Activated naive CD4-positive, alpha-beta T cell treated with anti-CD3 and anti-CD28 coated beads for 36 hours (primary cell): ENCODE results near the gene DOC2B. TPM values are rescaled to one million over a fixed set of nuclear protein-coding genes. Genes with fewer than 3 reads are reported as not detected.
"Not testable (repeated sequence)": the region's sequence is repeated elsewhere in the genome, so short reads cannot be mapped to it uniquely, and the experiment has no call there.

Source experiments
- CTCF ChIA-PET: fragments of 350-600 bp; sonication (Branson Sonifier 250); formaldehyde crosslinking; loops from one replicate; lab custom pipeline; 2021; ENCODE audit warnings: antibody characterized with exemption; lab: Charles Lee
- DNase-seq: peaks from one replicate; pipeline ENCODE4 v3.0.0-alpha.2; 2020
- H3K27ac Mint-ChIP-seq: one replicate; pipeline ENCODE4 v1.8.0; 2021; ENCODE audit warnings: mild to moderate bottlenecking, mixed read lengths
- H3K27me3 Mint-ChIP-seq: one replicate; pipeline ENCODE4 v1.8.0; 2021; ENCODE audit warnings: low read depth, mixed read lengths
- H3K36me3 Mint-ChIP-seq: one replicate; pipeline ENCODE4 v1.8.0; 2021; ENCODE audit warnings: low read depth, mixed read lengths
- H3K4me1 Mint-ChIP-seq: one replicate; pipeline ENCODE4 v1.8.0; 2021; ENCODE audit warnings: low read depth, mixed read lengths
- H3K4me3 Mint-ChIP-seq: one replicate; pipeline ENCODE4 v1.8.0; 2021; ENCODE audit warnings: mild to moderate bottlenecking, moderate library complexity, mixed read lengths
- H3K9me3 Mint-ChIP-seq: one replicate; pipeline ENCODE4 v1.8.0; 2021; ENCODE audit warnings: mixed read lengths
- intact Hi-C: fragments of 100-400 bp; cut with micrococcal nuclease; formaldehyde crosslinking; loops from one replicate; pipeline ENCODE4 v1.15.1; 2023
- total RNA-seq, 2 experiments: library from RNA; stranded (reverse); gene quantifications; one replicate each; pipeline ENCODE4 v1.2.3, GENCODE V29; 2021

DOC2B gene
- under 1 TPM in 1 of 2 experiments, not detected in 1; 0.14 TPM for total RNA-seq

DNA sequence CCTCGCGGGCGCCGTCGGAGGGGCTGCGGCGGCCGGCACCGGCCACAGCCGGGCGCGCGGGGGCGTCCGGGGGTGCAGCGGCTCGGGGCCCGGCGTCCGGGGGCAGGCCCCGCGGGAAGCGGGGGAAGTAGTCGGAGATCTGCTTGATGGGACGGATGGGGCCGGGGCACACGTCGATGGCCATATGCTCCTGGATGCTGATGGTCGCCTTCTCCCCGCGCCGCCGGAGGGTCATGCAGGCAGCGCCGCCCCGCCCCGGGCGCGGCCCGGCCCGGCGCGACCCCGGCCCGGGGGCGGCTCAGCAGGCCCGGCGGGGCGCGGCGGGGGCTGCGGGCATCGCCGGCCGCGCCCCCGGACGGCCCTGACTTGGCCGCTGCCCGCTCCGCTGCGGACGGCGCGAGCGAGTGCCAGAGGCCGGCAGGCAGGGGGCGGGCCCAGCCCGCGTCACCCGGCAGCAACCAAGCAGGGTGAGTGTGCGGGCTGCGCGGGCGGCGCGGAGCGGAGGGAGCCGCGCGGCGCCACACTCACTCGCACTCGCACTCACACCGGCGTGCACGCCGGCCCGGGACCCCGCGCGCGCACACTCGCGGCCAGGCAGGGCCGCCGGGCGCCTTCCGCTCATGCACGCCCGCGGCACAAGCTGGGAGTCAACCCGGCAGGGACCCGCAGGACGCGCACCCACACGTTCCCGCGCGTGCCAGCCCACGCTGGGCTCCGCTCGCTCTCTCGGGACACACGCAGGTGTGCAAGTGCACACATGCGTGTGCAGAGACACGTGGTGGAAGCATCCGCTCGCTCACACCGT is at the start of gene DOC2B:
Gene DOC2B (minus strand): TSS at position 406 of the 805 bp plus-strand sequence. CDS start 171 bp downstream, at position 235.
- peaks cover 2% of the 10 kb centered on the region for H3K4me1 Mint-ChIP-seq
- no peak within 1 kb of the TSS for H3K27ac Mint-ChIP-seq
- no peak for DNase-seq
- H3K4me3 Mint-ChIP-seq, result peak within 1 kb of the TSS; percentile 52
- H3K9me3 Mint-ChIP-seq, result no peaks in the 10 kb centered on the region
- intact Hi-C loops, result no loop called here
- peaks cover 29% of the 10 kb centered on the region for H3K27me3 Mint-ChIP-seq
- CTCF ChIA-PET, result no interaction called here
- H3K36me3 Mint-ChIP-seq, result no peaks in the 10 kb centered on the region

DNA sequence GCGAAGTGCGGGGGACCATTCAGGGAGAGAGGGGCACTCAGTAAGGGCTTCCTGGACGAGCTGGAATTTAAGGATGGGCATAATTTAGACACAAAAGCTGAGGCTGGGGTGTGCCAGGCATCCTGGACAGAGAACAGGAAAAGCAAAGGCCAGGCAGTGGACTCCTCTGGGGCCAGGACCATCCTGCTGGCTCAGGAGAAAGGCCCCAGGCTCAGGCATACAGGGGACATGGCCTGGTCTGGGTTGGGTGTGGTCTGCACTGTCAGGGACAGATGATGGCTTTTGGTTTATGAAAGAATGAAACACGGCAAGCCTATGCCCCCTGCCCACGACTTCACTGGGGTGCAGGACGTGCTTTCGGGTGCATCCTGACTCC is 48.9 kb upstream of the DOC2B start:
- CTCF ChIA-PET, result no interaction called here
- H3K4me1 Mint-ChIP-seq, result no peaks in the 10 kb centered on the region
- no peak overlapping the region for H3K4me3 Mint-ChIP-seq
- H3K36me3 Mint-ChIP-seq, result no peaks in the 10 kb centered on the region
- H3K9me3 Mint-ChIP-seq, result no peaks in the 10 kb centered on the region
- intact Hi-C loops, result no loop called here
- no peak overlapping the region for H3K27ac Mint-ChIP-seq
- H3K27me3 Mint-ChIP-seq, result no peaks in the 10 kb centered on the region
- DNase-seq, result no peak

DNA sequence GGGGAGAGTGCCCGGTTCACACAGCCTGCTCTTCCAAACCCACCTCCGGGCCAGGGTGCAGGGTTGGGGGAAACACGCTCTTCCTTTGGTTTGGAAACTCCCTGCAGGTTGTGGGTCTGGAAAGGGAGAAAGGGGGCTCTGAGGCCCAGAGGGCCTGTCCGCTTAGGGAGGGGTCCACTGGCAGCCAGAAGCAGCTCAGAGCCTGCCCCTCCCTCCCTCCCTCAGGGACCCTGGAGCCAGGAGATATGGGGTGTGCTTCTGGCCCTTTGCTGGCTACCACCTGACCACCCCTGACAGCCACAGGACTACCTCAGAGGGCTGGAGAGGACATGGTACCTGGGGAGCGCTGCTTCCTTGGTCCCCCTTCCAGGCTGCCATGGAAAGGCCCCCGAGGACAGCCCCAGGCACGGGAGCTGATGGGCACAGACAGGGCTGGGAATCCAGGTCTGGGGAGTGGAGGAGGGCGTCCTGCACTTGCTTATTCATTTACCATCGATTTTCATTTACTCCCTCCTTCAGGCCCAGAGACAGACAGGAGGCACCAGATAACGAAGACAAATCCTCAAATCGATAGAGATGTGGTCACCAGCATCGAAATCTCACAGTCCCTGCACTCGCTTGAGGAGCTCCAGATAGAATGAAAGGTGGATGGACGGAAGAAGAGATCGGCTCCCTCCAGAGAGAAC is 48.4 kb upstream of the DOC2B start:
- intact Hi-C loops, result no loop called here
- Mint-ChIP-seq H3K4me1 (no peaks in the 10 kb centered on the region), H3K4me3 (no peak overlapping the region), H3K27ac (no peak overlapping the region), H3K9me3 (no peaks in the 10 kb centered on the region), H3K27me3 (no peaks in the 10 kb centered on the region), H3K36me3 (no peaks in the 10 kb centered on the region)
- no peak for DNase-seq
- CTCF ChIA-PET, result no interaction called here

DNA sequence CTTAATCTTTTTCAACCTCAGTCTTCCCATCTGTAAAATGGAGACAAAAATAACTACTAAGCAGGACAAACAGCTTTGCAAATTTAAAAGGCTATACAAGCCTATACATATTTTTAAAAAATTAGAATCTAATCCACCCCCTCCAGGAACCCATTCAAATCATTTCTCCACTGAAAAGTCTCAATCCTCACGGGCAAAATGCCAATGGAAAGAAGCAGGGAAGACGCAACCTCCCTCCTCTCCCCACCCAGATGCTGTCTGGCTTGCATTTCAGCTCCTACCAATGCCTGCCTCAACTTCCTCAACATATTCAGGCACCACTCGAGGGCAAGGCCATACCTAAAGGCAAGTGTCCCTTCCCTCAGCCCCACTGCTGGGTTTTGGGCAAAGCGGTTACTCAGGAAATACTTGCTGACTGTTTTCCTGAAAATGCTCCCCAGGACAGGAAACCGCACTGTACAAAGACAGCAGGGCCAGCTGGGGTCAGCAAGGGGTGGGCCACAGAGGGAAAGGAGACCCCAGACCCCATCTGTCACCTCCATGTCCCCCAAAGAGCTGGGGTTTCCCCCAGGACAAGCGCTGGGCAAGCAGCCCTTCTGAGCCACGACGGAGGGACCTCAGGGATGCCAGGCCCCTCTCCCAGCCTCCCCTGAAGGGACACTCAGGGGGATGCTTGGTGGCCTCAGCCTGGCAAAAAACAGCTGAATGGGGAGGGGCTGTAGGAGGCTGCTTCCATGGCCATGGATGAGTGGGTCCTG is 47.7 kb upstream of the DOC2B start:
- Mint-ChIP-seq H3K4me1 (no peaks in the 10 kb centered on the region), H3K27ac (no peak overlapping the region), H3K9me3 (no peaks in the 10 kb centered on the region), H3K4me3 (no peak overlapping the region), H3K36me3 (no peaks in the 10 kb centered on the region), H3K27me3 (no peaks in the 10 kb centered on the region)
- intact Hi-C loops, result no loop called here
- CTCF ChIA-PET, result no interaction called here
- no peak for DNase-seq

DNA sequence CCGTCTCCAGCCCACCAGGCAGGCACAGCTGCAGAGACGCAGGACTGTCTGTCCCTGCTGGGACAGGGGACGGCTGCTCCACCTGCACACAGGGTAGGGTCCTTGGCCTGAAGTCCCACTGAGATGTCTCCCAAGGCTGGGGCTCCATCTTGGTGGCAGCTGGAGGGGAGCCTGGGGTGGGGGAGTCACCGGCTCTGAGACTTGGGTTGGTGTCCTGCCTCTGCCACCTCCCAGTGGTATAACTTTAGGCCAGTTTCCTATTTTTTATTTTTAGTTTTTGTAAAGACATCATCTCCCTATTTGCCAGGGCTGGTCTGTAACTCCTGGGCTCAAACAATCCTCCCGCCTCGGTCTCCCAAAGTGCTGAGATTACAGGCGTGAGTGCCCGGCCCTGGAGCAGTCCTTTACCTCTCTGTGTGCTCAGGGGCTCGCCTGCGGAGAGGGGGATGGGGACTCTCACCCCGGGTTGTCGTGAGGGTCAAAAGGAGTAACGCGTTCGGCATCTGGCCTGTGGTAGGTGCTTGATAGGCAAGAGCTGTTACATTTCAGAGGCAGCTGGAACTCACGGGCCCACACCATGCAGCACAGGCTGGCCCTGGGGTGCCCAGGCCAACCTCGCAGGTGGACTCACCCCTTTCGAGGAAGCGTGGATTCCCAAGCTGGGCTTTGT is 46.6 kb upstream of the DOC2B start:
- H3K27me3 Mint-ChIP-seq, result no peaks in the 10 kb centered on the region
- no peak overlapping the region for H3K4me3 Mint-ChIP-seq
- intact Hi-C loops, result no loop called here
- H3K27ac Mint-ChIP-seq, result no peak overlapping the region
- H3K9me3 Mint-ChIP-seq, result no peaks in the 10 kb centered on the region
- CTCF ChIA-PET, result no interaction called here
- H3K4me1 Mint-ChIP-seq, result no peaks in the 10 kb centered on the region
- DNase-seq, result no peak
- H3K36me3 Mint-ChIP-seq, result no peaks in the 10 kb centered on the region

DNA sequence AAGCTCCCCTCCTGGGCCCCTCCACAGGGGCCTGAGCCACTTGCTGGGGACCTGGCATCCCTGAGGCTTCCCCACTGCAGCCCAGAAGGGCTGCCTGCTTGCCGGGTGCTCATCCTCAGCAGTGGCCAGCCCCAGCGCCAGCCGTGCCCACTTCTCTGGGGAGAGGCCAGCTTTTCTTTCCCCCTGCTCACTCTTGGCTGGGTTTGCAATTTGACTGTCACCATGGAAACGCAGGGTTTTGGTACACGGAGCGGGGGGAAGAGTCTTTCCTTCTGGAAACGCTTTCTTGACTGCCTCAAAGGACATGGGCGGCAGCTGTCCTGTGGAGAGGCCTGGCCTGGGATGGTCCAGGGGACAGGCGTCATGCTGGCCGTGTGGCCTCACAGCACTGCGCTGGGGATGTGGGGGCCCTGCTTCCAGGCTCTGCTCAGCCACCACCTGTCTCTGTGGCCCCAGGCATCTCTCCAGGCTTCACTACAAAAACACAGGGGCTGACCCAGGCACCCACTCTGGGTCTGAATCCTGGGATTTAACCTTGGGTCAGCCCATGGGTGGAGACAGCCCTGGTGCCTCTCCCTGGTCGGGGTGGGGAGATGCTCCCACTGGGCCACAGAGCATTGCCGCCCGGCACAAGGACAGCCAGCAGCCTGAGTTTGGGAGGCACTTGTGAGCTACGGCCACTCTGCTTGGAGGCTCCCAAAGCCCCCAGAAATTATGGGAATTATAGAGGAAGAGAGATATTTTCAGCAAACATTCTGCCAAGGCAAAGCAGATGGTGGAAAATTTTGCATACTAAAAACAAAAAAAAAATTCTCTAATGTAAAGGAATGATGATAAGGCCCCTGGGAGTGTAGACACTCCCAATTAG is 45.9 kb upstream of the DOC2B start:
- Mint-ChIP-seq H3K36me3 (no peaks in the 10 kb centered on the region), H3K4me1 (no peaks in the 10 kb centered on the region), H3K9me3 (no peaks in the 10 kb centered on the region), H3K4me3 (no peak overlapping the region), H3K27ac (no peak overlapping the region), H3K27me3 (no peaks in the 10 kb centered on the region)
- CTCF ChIA-PET, result no interaction called here
- intact Hi-C loops, result no loop called here
- no peak for DNase-seq

DNA sequence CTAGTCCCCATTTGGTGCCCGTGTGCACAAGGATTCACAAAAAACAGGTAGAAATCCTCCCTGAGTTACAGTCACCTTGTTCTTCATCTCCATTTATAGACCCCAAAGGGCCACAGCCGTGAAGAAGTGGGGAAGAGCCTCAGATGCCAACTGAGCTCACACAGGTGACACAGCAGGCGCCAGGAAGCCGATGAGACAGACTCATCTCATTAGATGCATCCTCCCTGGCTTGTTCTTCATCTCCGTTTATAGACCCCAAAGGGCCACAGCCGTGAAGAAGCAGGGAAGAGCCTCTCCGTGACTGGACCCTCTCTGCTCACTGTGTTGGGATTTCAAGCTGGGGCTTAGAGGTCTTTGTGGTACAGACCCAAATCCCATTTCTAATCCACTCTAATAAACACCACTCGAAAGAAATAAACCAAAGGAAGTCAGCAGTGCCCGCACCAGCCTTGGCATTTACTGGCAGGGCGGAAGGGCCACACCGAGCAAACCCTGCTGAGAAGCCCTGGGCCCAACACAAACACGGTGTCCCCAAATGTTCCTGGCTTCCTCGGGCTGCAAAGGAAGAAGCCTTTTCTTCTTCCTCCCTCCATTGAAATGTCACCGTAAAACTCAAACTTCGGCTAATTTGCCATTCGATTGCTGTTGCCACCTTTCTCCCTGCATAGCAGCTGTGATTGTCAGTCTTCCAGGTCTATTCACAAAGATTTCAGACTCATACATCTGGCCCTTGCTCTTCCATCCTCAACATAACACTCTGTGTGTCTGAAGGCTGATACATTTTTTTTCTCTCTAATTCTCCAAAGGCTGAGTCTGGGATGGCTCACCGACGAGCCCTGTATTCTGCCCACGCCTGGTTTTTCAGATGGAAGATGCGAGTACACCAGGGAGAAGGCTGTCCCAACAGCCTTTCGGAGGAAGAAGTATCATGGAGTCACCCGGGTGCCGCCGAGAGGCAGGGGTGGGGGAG is 44.9 kb upstream of the DOC2B start:
- no peak overlapping the region for H3K27ac Mint-ChIP-seq
- intact Hi-C loops, result no loop called here
- CTCF ChIA-PET, result no interaction called here

DNA sequence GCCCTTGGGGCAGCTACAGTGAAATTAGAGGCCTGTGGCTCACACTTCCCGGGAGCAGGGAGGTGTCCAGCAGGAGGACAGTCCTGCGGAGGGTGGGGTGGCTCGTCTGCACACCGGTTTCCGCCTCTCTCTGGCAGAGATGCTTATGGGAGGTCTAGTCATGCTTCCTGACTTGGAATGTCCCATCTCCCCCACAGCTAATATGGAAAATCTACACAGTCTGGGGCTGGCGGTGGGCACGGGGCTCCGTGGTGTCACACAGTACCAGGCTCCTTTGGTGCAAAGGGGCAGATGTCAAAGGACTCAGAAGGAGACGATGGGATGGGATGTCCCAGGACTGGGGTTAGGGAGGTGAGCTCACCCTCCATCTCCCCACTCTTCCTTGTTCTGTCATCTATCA is 44.1 kb upstream of the DOC2B start:
- H3K4me3 Mint-ChIP-seq, result no peak overlapping the region
- CTCF ChIA-PET, result no interaction called here
- intact Hi-C loops, result no loop called here
- H3K36me3 Mint-ChIP-seq, result no peaks in the 10 kb centered on the region
- no peak overlapping the region for H3K27ac Mint-ChIP-seq
- no peaks in the 10 kb centered on the region for H3K9me3 Mint-ChIP-seq
- DNase-seq, result no peak
- no peaks in the 10 kb centered on the region for H3K27me3 Mint-ChIP-seq
- no peaks in the 10 kb centered on the region for H3K4me1 Mint-ChIP-seq

More for the DNA sequence above, 44.9 kb upstream of the DOC2B start:
- H3K4me3 Mint-ChIP-seq, result no peak overlapping the region
- no peaks in the 10 kb centered on the region for H3K4me1 Mint-ChIP-seq
- no peaks in the 10 kb centered on the region for H3K9me3 Mint-ChIP-seq
- no peak for DNase-seq
- no peaks in the 10 kb centered on the region for H3K27me3 Mint-ChIP-seq
- no peaks in the 10 kb centered on the region for H3K36me3 Mint-ChIP-seq

DNA sequence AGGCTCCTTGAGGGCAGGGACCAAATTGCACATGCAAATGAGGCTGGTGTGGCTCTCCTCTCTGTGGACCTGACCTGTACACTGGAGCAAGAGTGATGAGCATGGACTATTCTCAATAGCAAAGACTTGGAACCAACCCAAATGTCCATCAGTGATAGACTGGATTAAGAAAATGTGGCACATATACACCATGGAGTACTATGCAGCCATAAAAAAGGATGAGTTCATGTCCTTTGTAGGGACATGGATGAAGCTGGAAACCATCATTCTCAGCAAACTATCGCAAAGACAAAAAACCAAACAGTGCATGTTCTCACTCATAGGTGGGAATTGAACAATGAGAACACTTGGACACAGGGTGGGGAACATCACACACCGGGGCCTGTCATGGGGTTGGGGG is 43.1 kb upstream of the DOC2B start:
- H3K9me3 Mint-ChIP-seq, H3K27me3 Mint-ChIP-seq, H3K36me3 Mint-ChIP-seq, CTCF ChIA-PET, H3K4me1 Mint-ChIP-seq, H3K4me3 Mint-ChIP-seq, H3K27ac Mint-ChIP-seq, DNase-seq, intact Hi-C loops: not testable (repeated sequence)

DNA sequence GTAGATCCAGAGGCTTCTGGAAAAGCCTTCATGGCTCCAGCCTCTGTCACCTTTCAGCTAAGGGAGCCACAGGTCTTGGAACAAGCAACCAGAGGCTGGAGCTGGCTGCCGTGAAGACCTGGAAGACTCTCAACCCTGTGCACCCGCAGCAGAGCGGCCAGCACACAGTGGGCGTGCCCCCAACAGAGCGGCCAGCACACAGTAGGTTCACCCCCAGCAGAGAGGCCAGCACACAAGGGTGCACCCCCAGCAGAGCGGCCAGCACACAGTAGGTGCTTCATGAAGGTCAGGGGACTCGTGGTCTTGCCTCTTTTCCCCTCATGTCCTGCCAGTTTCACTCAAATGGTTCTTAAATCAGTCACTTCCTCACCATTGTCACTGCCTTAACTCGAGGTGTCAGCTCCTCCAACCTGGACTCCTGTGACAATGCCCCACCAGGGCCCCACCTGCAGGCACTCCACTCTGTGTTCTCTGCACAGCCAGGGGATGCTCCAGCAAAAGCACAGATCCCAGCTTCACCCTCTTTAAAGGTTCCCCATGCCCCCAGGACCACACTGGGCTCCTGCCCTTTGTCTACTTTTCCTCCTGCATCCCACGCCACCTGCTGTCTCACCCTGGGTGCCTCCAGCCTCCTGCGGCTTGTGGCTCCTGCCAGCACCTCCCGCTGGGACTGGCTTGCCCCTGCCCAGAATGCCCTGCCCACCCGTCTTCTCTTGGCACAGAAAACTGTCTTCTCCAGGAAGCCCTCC is 42.4 kb upstream of the DOC2B start:
- H3K27me3 Mint-ChIP-seq, result no peaks in the 10 kb centered on the region
- no peak for DNase-seq
- H3K4me1 Mint-ChIP-seq, result no peaks in the 10 kb centered on the region
- CTCF ChIA-PET, result no interaction called here
- H3K9me3 Mint-ChIP-seq, result no peaks in the 10 kb centered on the region
- intact Hi-C loops, result no loop called here
- no peak overlapping the region for H3K4me3 Mint-ChIP-seq
- no peaks in the 10 kb centered on the region for H3K36me3 Mint-ChIP-seq
- no peak overlapping the region for H3K27ac Mint-ChIP-seq
